Naive thymus-derived CD4-positive, alpha-beta T cell (primary cell): ENCODE measurements around the gene NEURL1. TPM values are rescaled to one million over a fixed set of nuclear protein-coding genes. Genes with fewer than 3 reads are reported as not detected.
A peak's percentile ranks its signal among the peaks of the same experiment; 100 is the strongest.

Experiments
- ATAC-seq: fragments of 150-1000 bp; cut with Tn5 transposase; 2 replicates; pipeline ENCODE4 v1.10.0; 2021; ENCODE audit warnings: mild to moderate bottlenecking, moderate library complexity
- CTCF ChIA-PET: fragments of 350-600 bp; sonication (Branson Sonifier 250); formaldehyde crosslinking; loops from one replicate; lab custom pipeline; 2021; ENCODE audit warnings: antibody characterized with exemption; lab: Charles Lee
- POLR2A ChIA-PET: fragments of 350-600 bp; sonication (Branson Sonifier 250); formaldehyde crosslinking; loops from one replicate; lab custom pipeline; 2021; ENCODE audit warnings: antibody characterized with exemption, inconsistent platforms; lab: Charles Lee
- DNase-seq, 9 donors: peaks; one replicate each; pipeline versions ENCODE4 v3.0.0 to v3.0.0-alpha.2; 2020 to 2022; ENCODE audit warnings: mixed read lengths in 1 of 9
- H3K27ac ChIP-seq: one replicate; pipeline ENCODE4 v1.7.0; 2013; ENCODE audit warnings: mild to moderate bottlenecking, low read depth, low read length, moderate library complexity
- H3K27me3 ChIP-seq, 2 donors: one replicate each; pipeline ENCODE4 v1.7.0; 2013; ENCODE audit warnings: low read length in 2 of 2, mild to moderate bottlenecking in 2 of 2, moderate library complexity in 2 of 2; ENCODE audit not compliant: control insufficient read depth in 2 of 2, insufficient read depth in 2 of 2
- H3K36me3 ChIP-seq, 3 experiments: 1 replicate in 2 of 3; 2 replicates in 1 of 3; pipeline ENCODE4 v1.7.0; 2013; ENCODE audit warnings: low read length in 3 of 3, mild to moderate bottlenecking in 3 of 3, moderate library complexity in 1 of 3; ENCODE audit not compliant: insufficient read depth in 3 of 3, control insufficient read depth in 2 of 3
- H3K4me1 ChIP-seq, 2 donors: one replicate each; pipeline ENCODE4 v1.7.0; 2013; ENCODE audit warnings: low read length in 2 of 2, mild to moderate bottlenecking in 2 of 2, moderate library complexity in 1 of 2; ENCODE audit not compliant: control insufficient read depth in 2 of 2, insufficient read depth in 2 of 2
- H3K4me3 ChIP-seq: 2 replicates; pipeline ENCODE4 v1.7.0; 2013; ENCODE audit warnings: mild to moderate bottlenecking, low read length
- H3K9me3 ChIP-seq, 3 experiments: 1 replicate in 2 of 3; 2 replicates in 1 of 3; pipeline ENCODE4 v1.7.0; 2013; ENCODE audit warnings: low read length in 3 of 3; ENCODE audit not compliant: control insufficient read depth in 2 of 3
- H3K27ac Mint-ChIP-seq, 9 donors: one replicate each; pipeline ENCODE4 v1.8.0; 2020 to 2022; ENCODE audit warnings: mixed read lengths in 9 of 9, mild to moderate bottlenecking in 8 of 9, moderate library complexity in 5 of 9, inconsistent platforms in 2 of 9
- H3K27me3 Mint-ChIP-seq, 5 donors: one replicate each; pipeline ENCODE4 v1.8.0; 2021 to 2022; ENCODE audit warnings: mixed read lengths in 5 of 5, mild to moderate bottlenecking in 1 of 5
- H3K36me3 Mint-ChIP-seq, 5 donors: one replicate each; pipeline ENCODE4 v1.8.0; 2020 to 2022; ENCODE audit warnings: mixed read lengths in 5 of 5, mild to moderate bottlenecking in 3 of 5, inconsistent platforms in 1 of 5
- H3K4me1 Mint-ChIP-seq, 7 donors: one replicate each; pipeline ENCODE4 v1.8.0; 2020 to 2022; ENCODE audit warnings: mixed read lengths in 7 of 7, mild to moderate bottlenecking in 3 of 7, inconsistent platforms in 1 of 7
- H3K4me3 Mint-ChIP-seq, 10 donors: one replicate each; pipeline ENCODE4 v1.8.0; 2020 to 2022; ENCODE audit warnings: mild to moderate bottlenecking in 10 of 10, mixed read lengths in 10 of 10, moderate library complexity in 6 of 10, inconsistent platforms in 2 of 10
- H3K9me3 Mint-ChIP-seq, 11 donors: one replicate each; pipeline ENCODE4 v1.8.0; 2020 to 2022; ENCODE audit warnings: mixed read lengths in 11 of 11, mild to moderate bottlenecking in 4 of 11, inconsistent platforms in 1 of 11, moderate library complexity in 1 of 11
- intact Hi-C, 2 donors: fragments of 100-400 bp; cut with micrococcal nuclease; formaldehyde crosslinking; loops; one replicate each; pipeline ENCODE4 v1.15.1; 2023
- polyA plus RNA-seq, 2 donors: library from polyadenylated mRNA; unstranded; fragments of 300-500 nt; fragmentation: Illumina TruSeq; gene quantifications; one replicate each; pipeline ENCODE4 v1.2.3, GENCODE V29; 2021
- total RNA-seq, 6 experiments: library from RNA in 5 of 6; stranded (reverse) in 5 of 6; gene quantifications; 1 replicate in 5 of 6; 2 replicates in 1 of 6; pipeline ENCODE4 v1.2.3 and lab custom pipeline; 2021 to 2026

The NEURL1 gene
- total and polyA plus RNA-seq, 7 experiments from 2014 or later = 0.76 to 9.2 (median 1.1) TPM

GRCh38 chr10:103550229-103550628, 56.7 kb downstream of the NEURL1 start:
- Mint-ChIP-seq H3K9me3 (no peaks in the 10 kb centered on the region), H3K36me3 (no peaks in the 10 kb centered on the region), H3K27me3 (peaks cover 0 to 11% (median 0%) of the 10 kb centered on the region in 5 donors), H3K4me3 (no peak overlapping the region), H3K27ac (no peak overlapping the region), H3K4me1 (peaks cover 11 to 28% (median 13%) of the 10 kb centered on the region in 7 donors)
- Histone ChIP-seq H3K4me1 (peaks cover 0 to 5% of the 10 kb centered on the region in 2 donors), H3K27me3 (no peaks in the 10 kb centered on the region), H3K9me3 (no peaks in the 10 kb centered on the region), H3K4me3 (no peak overlapping the region), H3K27ac (no peak overlapping the region), H3K36me3 (no peaks in the 10 kb centered on the region)
- intact Hi-C loops = no loop called here
- CTCF ChIA-PET = no interaction called here
- DNase-seq (no peak), ATAC-seq (no peak)
- POLR2A ChIA-PET = no interaction called here

GRCh38 chr10:103551619-103552602, 58.4 kb downstream of the NEURL1 start:
- ATAC-seq = peak; percentile 65
- no peak for DNase-seq
- H3K4me3 ChIP-seq = no peak overlapping the region
- Mint-ChIP-seq H3K27ac (no peak overlapping the region), H3K9me3 (no peaks in the 10 kb centered on the region), H3K4me3 (no peak overlapping the region), H3K4me1 (peaks cover 11 to 28% (median 15%) of the 10 kb centered on the region in 7 donors), H3K27me3 (peaks cover 0 to 19% (median 9%) of the 10 kb centered on the region in 5 donors), H3K36me3 (no peaks in the 10 kb centered on the region)
- H3K9me3 ChIP-seq = no peaks in the 10 kb centered on the region
- POLR2A ChIA-PET = no interaction called here
- no peaks in the 10 kb centered on the region for H3K36me3 ChIP-seq
- CTCF ChIA-PET = interaction anchor here (0.6 kb wide), 1 partner anchor 15 kb away, joined by 3 read pairs; no protein-coding TSS in a partner anchor
- no peaks in the 10 kb centered on the region for H3K27me3 ChIP-seq
- peaks cover 0 to 11% of the 10 kb centered on the region in 2 donors for H3K4me1 ChIP-seq
- intact Hi-C loops = no loop called here
- no peak overlapping the region for H3K27ac ChIP-seq

GRCh38 chr10:103552856-103553742, 59.6 kb downstream of the NEURL1 start:
- ATAC-seq (no peak), DNase-seq (no peak)
- H3K27ac Mint-ChIP-seq = peak overlapping the region in 1 of 9 donors; percentile 10
- peaks cover under 1 to 28% (median 14%) of the 10 kb centered on the region in 5 donors for H3K27me3 Mint-ChIP-seq
- POLR2A ChIA-PET = no interaction called here
- CTCF ChIA-PET = no interaction called here
- H3K4me3 Mint-ChIP-seq = peak overlapping the region in 1 of 10 donors; percentile 12
- Histone ChIP-seq H3K27me3 (no peaks in the 10 kb centered on the region), H3K36me3 (no peaks in the 10 kb centered on the region), H3K4me3 (no peak overlapping the region), H3K9me3 (no peaks in the 10 kb centered on the region), H3K4me1 (peaks cover 0 to 11% of the 10 kb centered on the region in 2 donors), H3K27ac (no peak overlapping the region)
- H3K36me3 Mint-ChIP-seq = no peaks in the 10 kb centered on the region
- H3K9me3 Mint-ChIP-seq = no peaks in the 10 kb centered on the region
- H3K4me1 Mint-ChIP-seq = peaks cover 11 to 28% (median 15%) of the 10 kb centered on the region in 7 donors
- intact Hi-C loops = no loop called here

GRCh38 chr10:103553743-103554487, 60.4 kb downstream of the NEURL1 start:
- ChIA-PET CTCF (no interaction called here), POLR2A (no interaction called here)
- Mint-ChIP-seq H3K27ac (peak overlapping the region in 4 of 9 donors; percentile 6 to 32 (median 20)), H3K4me3 (peak overlapping the region; percentile 26 to 89 (median 78)), H3K36me3 (no peaks in the 10 kb centered on the region), H3K4me1 (peaks cover 11 to 31% (median 15%) of the 10 kb centered on the region in 7 donors), H3K9me3 (no peaks in the 10 kb centered on the region), H3K27me3 (peaks cover 7 to 36% (median 20%) of the 10 kb centered on the region in 5 donors)
- intact Hi-C loops = no loop called here
- Histone ChIP-seq H3K9me3 (no peaks in the 10 kb centered on the region), H3K27me3 (no peaks in the 10 kb centered on the region), H3K4me3 (no peak overlapping the region), H3K4me1 (peaks cover 0 to 11% of the 10 kb centered on the region in 2 donors), H3K27ac (no peak overlapping the region), H3K36me3 (no peaks in the 10 kb centered on the region)
- ATAC-seq (no peak), DNase-seq (peak in 1 of 9 donors; percentile 51)

- H3K27me3 Mint-ChIP-seq = peaks cover 7 to 43% (median 20%) of the 10 kb centered on the region in 5 donors
Observed at GRCh38 chr10:103554488-103555324, 61.2 kb downstream of the NEURL1 start.

More at GRCh38 chr10:103554488-103555324, 61.2 kb downstream of the NEURL1 start:
- Histone ChIP-seq H3K27me3 (no peaks in the 10 kb centered on the region), H3K27ac (no peak overlapping the region), H3K4me3 (no peak overlapping the region), H3K9me3 (no peaks in the 10 kb centered on the region), H3K36me3 (no peaks in the 10 kb centered on the region), H3K4me1 (peaks cover 0 to 11% of the 10 kb centered on the region in 2 donors)
- DNase-seq = peak in 3 of 9 donors; percentile 11 to 48 (median 21)
- H3K27ac Mint-ChIP-seq = peak overlapping the region in 4 of 9 donors; percentile 14 to 41 (median 29)
- intact Hi-C loops = no loop called here
- peak overlapping the region; percentile 72 to 89 (median 82) for H3K4me3 Mint-ChIP-seq
- peaks cover 11 to 31% (median 15%) of the 10 kb centered on the region in 7 donors for H3K4me1 Mint-ChIP-seq
- no peaks in the 10 kb centered on the region for H3K9me3 Mint-ChIP-seq
- no peaks in the 10 kb centered on the region for H3K36me3 Mint-ChIP-seq
- ATAC-seq = peak; percentile 69
- ChIA-PET POLR2A (no interaction called here), CTCF (no interaction called here)
